GM19193 (cell line): Measurements from ENCODE around the gene PKP1.

Experiments
- POLR2A ChIP-seq: IDR thresholded peaks from 4 replicates; pipeline ENCODE4 v1.6.1; 2011; ENCODE audit not compliant: insufficient read depth, insufficient read length; ENCODE audit errors: extremely low read depth

Gene PKP1

DNA sequence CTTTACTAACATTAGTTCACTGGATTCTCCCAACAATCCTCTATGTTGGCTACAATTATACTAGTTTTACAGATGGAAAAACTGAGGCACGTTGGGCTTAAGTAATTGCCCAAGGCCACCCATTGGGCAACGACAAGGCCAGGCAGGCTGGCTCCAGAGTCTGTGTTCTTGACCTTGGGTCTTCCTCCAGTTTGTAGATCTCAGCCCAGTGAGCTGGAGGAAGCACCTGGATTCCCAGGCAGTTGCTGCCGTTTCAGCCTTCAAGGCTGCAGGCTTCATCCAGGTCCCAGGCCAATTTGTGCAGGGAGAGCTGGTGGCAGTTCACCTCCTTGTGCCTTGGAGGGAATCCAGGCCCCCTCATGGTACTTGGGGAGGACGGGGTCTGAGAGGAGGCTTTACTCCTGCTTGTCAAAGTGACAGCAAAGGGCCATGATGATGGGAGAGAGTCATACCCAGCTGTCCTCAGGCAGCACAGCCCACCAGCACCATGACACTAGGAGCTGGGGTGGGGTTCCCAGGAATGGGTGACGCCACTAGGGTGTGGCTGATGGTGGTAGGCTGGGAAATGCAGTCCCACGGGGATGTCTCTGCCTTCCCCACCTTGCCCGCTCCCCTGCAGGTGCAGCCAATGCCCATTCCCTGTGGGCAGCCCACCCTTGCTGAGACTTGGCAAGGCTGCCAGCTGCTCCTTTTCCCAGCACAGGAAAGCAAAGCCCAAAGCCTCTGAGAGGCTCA, 27.1 kb downstream of the PKP1 start:
- no peak for TF ChIP-seq POLR2A

DNA sequence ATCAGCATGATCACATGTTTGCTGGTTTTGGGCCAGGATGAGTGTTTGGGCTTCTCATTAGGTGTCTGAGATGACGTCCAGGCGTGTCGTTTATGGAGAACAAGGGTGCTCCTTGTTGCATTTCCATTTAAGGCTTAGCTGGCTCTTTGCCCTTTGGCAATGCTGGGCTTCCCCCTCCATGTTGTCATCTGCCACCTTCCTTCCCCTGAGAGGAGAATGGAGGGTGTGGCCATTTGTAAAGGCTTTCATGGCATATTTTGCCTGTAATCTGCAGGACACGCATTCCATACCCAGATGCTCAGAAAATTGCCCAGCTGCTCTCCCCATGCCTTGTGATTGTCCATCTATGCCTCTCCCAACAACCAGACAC, 27.7 kb downstream of the PKP1 start:
- TF ChIP-seq POLR2A, result no peak

DNA sequence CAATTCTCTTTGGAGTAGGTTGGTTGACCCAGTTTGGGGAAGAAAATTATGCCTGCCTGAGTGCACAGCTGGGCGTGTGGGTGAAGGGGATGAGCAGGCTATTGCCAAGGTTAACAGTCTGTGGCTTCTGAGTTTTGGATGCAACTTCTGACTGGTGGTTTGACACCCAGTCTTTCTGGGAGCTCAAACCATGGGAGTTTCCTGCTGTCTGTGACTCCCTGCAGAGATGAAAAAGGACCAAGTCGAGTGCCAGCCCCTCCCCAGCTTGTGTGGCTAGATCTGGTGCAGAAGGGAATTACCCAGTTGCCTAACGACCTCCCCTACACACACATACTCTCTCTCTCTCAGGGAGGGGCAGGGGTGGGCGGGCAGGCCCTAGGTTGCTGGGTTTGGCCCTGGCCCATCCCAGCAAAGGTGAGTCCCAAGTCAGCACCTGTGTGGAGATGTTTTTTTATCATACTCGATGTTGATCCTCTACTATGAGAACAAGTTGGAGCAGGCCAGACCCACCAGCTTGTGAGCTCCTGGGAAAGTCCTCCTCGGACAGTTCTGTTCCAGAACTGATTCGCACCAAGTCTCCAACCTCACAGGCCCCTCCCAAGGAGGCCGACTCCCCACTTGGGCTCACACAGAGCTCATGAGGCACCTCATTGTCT, 28.2 kb downstream of the PKP1 start:
- TF ChIP-seq POLR2A, result no peak

GRCh38 chr1:201312298-201312697, 29.0 kb downstream of the PKP1 start:
- TF ChIP-seq POLR2A, result no peak

GRCh38 chr1:201313086-201313485, 29.8 kb downstream of the PKP1 start:
- no peak for TF ChIP-seq POLR2A

DNA sequence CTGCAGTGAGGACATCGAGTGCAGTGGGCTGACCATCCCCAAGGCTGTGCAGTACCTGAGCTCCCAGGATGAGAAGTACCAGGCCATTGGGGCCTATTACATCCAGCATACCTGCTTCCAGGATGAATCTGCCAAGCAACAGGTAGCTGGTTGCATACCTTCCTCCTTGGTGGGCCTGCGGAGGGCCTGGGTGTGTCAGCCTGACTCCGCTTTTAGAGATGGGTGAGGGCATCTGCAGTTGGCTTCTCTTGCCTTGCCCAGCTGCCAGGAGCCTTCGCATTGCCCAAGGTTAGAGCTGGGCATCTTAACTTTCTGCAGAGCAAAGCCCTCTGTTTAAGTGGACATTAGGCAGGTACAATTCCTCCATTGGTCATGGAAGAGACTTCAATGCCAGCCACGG, 33.2 kb downstream of the PKP1 start:
- no peak for TF ChIP-seq POLR2A

DNA sequence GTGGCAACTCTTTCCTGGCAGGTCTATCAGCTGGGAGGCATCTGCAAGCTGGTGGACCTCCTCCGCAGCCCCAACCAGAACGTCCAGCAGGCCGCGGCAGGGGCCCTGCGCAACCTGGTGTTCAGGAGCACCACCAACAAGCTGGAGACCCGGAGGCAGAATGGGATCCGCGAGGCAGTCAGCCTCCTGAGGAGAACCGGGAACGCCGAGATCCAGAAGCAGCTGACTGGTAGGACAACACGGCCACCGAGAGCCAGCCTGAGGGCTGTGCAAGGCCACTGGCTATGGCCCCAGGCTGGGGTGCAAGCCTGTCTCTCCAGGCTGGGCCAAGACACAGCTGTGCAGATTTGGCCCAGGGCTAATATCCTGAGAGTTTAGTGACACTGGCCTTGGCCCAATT, 34.2 kb downstream of the PKP1 start:
- TF ChIP-seq POLR2A, result no peak

GRCh38 chr1:201318504-201319340, 35.4 kb downstream of the PKP1 start:
- no peak for TF ChIP-seq POLR2A

DNA sequence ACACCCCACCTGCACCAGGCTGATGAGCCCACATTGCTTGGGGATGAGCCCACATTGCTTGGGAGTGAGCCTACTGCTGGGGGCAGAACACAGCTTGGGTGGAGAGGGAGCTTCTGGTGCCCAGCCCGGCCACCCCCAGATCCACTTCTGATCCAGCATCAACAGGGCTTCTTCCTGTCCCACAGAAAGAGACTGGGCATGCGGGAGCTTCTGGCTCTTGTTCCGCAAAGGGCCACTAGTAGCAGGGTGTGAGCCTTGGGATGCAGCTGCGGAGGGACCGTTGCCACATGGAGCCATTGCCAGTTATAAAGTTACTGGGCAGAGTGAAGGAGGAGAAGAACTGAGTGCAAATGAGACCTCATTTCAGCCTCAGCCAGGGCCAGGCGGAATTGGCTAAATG, 36.3 kb downstream of the PKP1 start:
- no peak for TF ChIP-seq POLR2A

- TF ChIP-seq POLR2A, result no peak
Measured at GRCh38 chr1:201320168-201320788, 37.0 kb downstream of the PKP1 start.

- no peak for TF ChIP-seq POLR2A
Measured at GRCh38 chr1:201321826-201322390, 38.6 kb downstream of the PKP1 start.

DNA sequence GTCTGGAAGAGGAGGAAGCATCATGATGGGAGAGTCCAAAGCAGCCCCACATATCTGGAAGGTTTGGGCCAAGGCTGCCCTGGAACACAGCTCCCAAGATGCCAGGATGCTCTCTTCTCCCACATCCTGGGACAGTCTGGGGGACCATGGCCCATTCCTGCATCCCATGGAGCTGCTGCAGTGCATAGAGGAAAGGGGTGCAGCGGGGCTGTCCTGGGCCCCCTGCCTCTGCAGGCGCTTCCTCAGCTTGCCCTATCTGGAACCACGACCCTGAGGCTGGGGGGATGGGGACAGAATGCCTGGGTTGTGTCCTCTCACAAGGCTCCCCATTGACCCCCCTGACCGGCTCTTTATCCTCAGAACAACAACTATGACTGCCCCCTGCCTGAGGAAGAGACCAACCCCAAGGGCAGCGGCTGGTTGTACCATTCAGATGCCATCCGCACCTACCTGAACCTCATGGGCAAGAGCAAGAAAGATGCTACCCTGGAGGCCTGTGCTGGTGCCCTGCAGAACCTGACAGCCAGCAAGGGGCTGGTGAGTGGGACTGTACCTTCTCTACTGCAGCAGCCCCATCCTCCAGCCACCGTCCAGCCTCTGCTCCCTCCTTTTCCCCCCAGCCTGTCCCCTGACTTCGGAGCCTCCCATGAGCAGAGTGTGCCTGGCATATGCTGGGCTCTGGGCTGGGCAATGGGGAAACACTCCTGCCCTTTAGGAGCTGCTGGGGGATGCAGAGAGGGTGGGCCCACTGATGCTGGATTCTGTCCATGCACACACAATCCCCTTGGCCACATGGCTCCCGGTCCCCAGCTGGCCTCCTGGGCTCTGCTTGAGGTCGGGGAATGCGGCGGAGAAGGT, 39.6 kb downstream of the PKP1 start:
- TF ChIP-seq POLR2A, result no peak

DNA sequence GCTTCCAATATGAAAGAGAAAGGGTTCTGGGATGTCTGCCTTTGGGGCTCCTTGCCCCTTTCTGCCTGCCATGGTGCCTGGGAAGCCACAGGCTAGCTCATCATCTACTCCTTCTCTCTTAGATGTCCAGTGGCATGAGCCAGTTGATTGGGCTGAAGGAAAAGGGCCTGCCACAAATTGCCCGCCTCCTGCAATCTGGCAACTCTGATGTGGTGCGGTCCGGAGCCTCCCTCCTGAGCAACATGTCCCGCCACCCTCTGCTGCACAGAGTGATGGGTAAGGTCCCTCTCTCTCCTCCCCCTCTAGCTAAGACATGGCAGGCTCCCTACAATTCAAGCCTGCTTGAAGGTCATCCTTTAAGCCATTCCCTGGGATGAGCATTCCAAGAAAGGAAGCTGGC, 41.0 kb downstream of the PKP1 start:
- TF ChIP-seq POLR2A, result no peak
